Sigmoid colon (tissue), 4 donors: Measurements from ENCODE around the gene OAS3.

Experiments
- CTCF ChIP-seq, 4 experiments: fragments of 450-650 bp in 3 of 4; fragments of 200-600 bp in 1 of 4; IDR thresholded peaks; one replicate each; pipeline ENCODE4 v1.5.1; 2016 to 2019; ENCODE audit warnings: antibody characterized with exemption in 4 of 4, mild to moderate bottlenecking in 3 of 4, moderate library complexity in 2 of 4
- EP300 ChIP-seq, 4 donors: sonication (generic); formaldehyde crosslinking; IDR thresholded peaks; one replicate each; pipeline ENCODE4 v1.6.1; 2017; ENCODE audit warnings: antibody characterized with exemption in 4 of 4
- POLR2A ChIP-seq, 2 donors: fragments of 450-650 bp; IDR thresholded peaks; one replicate each; pipeline ENCODE4 v1.6.1; 2016; ENCODE audit warnings: antibody characterized with exemption in 2 of 2, mild to moderate bottlenecking in 2 of 2, moderate library complexity in 2 of 2
- POLR2AphosphoS5 ChIP-seq, 4 donors: sonication (generic); formaldehyde crosslinking; IDR thresholded peaks; one replicate each; pipeline ENCODE4 v1.6.1; 2017; ENCODE audit warnings: antibody characterized with exemption in 4 of 4

GRCh38 chr12:112964067-112964670 is 25.9 kb downstream of the OAS3 start:
- TF ChIP-seq CTCF (IDR thresholded peaks at IDR 0.05): no peak
- TF ChIP-seq POLR2A (IDR thresholded peaks at IDR 0.05): no peak
- no peak for TF ChIP-seq EP300 (IDR thresholded peaks at IDR 0.05)
- TF ChIP-seq POLR2AphosphoS5 (IDR thresholded peaks at IDR 0.05): no peak
